Spleen (tissue), 11 donors: ENCODE measurements around the gene RGMB. TPM values are rescaled to one million over a fixed set of nuclear protein-coding genes. Genes with fewer than 3 reads are reported as not detected.

Experiments
- DNase-seq: peaks from one replicate; pipeline ENCODE4 v3.0.0-alpha.2; 2020
- H3K27ac ChIP-seq, 8 donors: fragments of 200-600 bp; sonication (generic) in 7 of 8; 1 replicate in 4 of 8; 2 replicates in 4 of 8; pipeline versions ENCODE4 v1.5.0 to v1.8.0; 2016 to 2021; ENCODE audit warnings: inconsistent platforms in 4 of 8, mild to moderate bottlenecking in 4 of 8, moderate library complexity in 1 of 8
- H3K27me3 ChIP-seq, 7 donors: fragments of 200-600 bp; sonication (generic) in 6 of 7; replicated peaks in 1 of 7; 1 replicate in 4 of 7; 2 replicates in 3 of 7; pipeline versions ENCODE4 v1.5.0 to v1.8.0; 2016 to 2021; ENCODE audit warnings: inconsistent platforms in 3 of 7, mild to moderate bottlenecking in 1 of 7
- H3K36me3 ChIP-seq, 6 donors: fragments of 200-600 bp; sonication (generic) in 5 of 6; 1 replicate in 4 of 6; 2 replicates in 2 of 6; pipeline versions ENCODE4 v1.5.0 to v1.8.0; 2016 to 2021; ENCODE audit warnings: inconsistent platforms in 2 of 6
- H3K4me1 ChIP-seq, 6 donors: fragments of 200-600 bp; sonication (generic) in 5 of 6; 1 replicate in 3 of 6; 2 replicates in 3 of 6; pipeline versions ENCODE4 v1.5.0 to v1.8.0; 2016 to 2021; ENCODE audit warnings: inconsistent platforms in 3 of 6
- H3K4me3 ChIP-seq, 8 donors: fragments of 200-600 bp; sonication (generic) in 7 of 8; 1 replicate in 4 of 8; 2 replicates in 4 of 8; pipeline versions ENCODE4 v1.5.0 to v1.8.0; 2016 to 2021; ENCODE audit warnings: inconsistent platforms in 4 of 8, mild to moderate bottlenecking in 4 of 8, moderate library complexity in 2 of 8
- H3K9me3 ChIP-seq, 8 donors: fragments of 200-600 bp; sonication (generic) in 7 of 8; 1 replicate in 4 of 8; 2 replicates in 4 of 8; pipeline versions ENCODE4 v1.5.0 to v1.8.0; 2016 to 2021; ENCODE audit warnings: inconsistent platforms in 4 of 8
- CTCF ChIP-seq, 11 experiments: fragments of 200-600 bp in 7 of 11; fragments of 450-650 bp in 4 of 11; sonication (generic) in 4 of 11; IDR thresholded peaks in 8 of 11; conservative IDR thresholded peaks in 3 of 11; 1 replicate in 7 of 11; 2 replicates in 4 of 11; pipeline versions ENCODE4 v1.4.0 to v1.8.0; 2016 to 2021; ENCODE audit warnings: antibody characterized with exemption in 11 of 11, inconsistent platforms in 4 of 11, mild to moderate bottlenecking in 1 of 11
- POLR2A ChIP-seq, 3 donors: fragments of 450-650 bp; IDR thresholded peaks; one replicate each; pipeline ENCODE4 v1.5.1; 2017; ENCODE audit warnings: antibody characterized with exemption in 3 of 3, mild to moderate bottlenecking in 1 of 3
- POLR2AphosphoS5 ChIP-seq, 3 donors: sonication (generic); formaldehyde crosslinking; IDR thresholded peaks; one replicate each; pipeline ENCODE4 v1.5.1; 2017; ENCODE audit warnings: antibody characterized with exemption in 3 of 3
- WGBS, 5 donors: extraction: QIAGEN DNeasy Blood & Tissue Kit in 3 of 5; methylation state at CpG; one replicate each; pipeline versions ENCODE4 v1.1.5 to v1.1.7; 2013 to 2018; 5-methylcytosine and 5-hydroxymethylcytosine counted together
- intact Hi-C: fragments of 100-400 bp; cut with DNase I; formaldehyde crosslinking; loops from one replicate; pipeline ENCODE4 v1.15.0; 2023; ENCODE audit warnings: low total_unique reads
- polyA plus RNA-seq, 3 donors: library from polyadenylated mRNA; stranded (reverse); fragments of 200-250 nt; gene quantifications; one replicate each; pipeline ENCODE4 v1.2.1, GENCODE V29; 2013
- total RNA-seq, 7 donors: library from RNA; depleted of rRNA in 3 of 7; stranded (reverse); fragments of >200 nt in 3 of 7; fragmentation: NEBNext Ultra II Directional in 4 of 7; extraction: Animal tissue kit (Norgen Biotek cat#: 25700) in 4 of 7; gene quantifications; one replicate each; pipeline versions ENCODE4 v1.1.0 to v1.2.1, GENCODE V29; 2016 to 2021
- donor health status: healthy with polysubstance abuse.
- donor health status: DM: no; HTN: no; CAD: no; lungs with moderate emphysema.
- donor health status: DM: no; HTN: no; CAD: no.
- donor health status: Bipolar disorder and iron deficiency.
- donor health status: healthy.
- donor health status: DM: no; HTN: no; CAD: no.
- donor health status: DM: yes; HTN: yes; CAD: no.

The RGMB gene
- total and polyA plus RNA-seq, 10 donors, result 2.1 to 22.9 (median 14.5) TPM

DNA sequence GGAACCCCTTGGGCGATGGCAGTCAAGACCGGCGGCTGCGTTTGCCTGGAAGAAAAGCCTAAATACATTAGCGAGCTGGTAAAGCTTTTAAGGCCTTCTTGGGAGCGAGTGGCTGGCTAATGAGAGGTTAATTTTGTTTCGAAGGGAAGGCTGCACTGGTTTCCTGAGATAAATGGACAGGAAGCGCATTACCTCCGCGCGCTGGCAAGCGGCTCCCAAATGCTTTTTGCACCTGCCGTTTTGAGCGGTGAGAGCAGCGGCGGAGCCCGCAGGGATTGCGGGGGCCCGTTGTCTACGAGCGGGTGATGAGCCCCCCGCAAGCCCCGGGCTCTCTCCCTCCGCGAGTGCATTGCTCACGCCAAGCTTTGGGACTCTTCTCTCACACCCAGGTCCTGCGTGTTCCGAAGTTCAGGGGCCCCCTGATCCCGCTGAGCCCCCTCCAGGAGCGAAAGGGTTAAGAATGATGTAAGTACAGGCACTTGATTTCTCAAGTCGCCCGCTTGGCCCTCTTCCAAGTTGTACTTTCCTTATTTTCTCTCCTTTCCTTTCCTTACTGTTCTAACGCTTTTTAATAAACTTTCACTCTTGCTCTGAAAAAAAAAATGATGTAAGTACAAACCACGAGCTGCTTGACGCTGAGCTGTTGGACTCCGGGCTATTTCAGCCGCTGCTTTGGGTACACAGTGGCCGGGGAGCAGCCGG is 3.1 kb upstream of the RGMB start:
- H3K4me3 ChIP-seq, result peak overlapping the region; percentile 45 to 80 (median 60)
- H3K4me1 ChIP-seq, result peaks cover 20 to 78% (median 62%) of the 10 kb centered on the region in 6 donors
- H3K9me3 ChIP-seq, result no peaks in the 10 kb centered on the region
- H3K36me3 ChIP-seq, result no peaks in the 10 kb centered on the region
- peak overlapping the region in 7 of 8 donors; percentile 23 to 73 (median 64) for H3K27ac ChIP-seq
- DNase-seq, result peak; percentile 78
- WGBS, 5 donors, result 0 to 3% (median 0%) methylated on average over 32 to 39 of the region's 39 CpGs
- intact Hi-C loops, result no loop called here
- no peak for TF ChIP-seq POLR2AphosphoS5 (IDR thresholded peaks at IDR 0.05)
- H3K27me3 ChIP-seq, result peaks cover 0 to 90% (median 12%) of the 10 kb centered on the region in 7 donors

- peak overlapping the region; percentile 45 to 80 (median 60) for H3K4me3 ChIP-seq
- no peaks in the 10 kb centered on the region for H3K36me3 ChIP-seq
- peaks cover 26 to 83% (median 67%) of the 10 kb centered on the region in 6 donors for H3K4me1 ChIP-seq
- intact Hi-C loops, result no loop called here
- 0 to 1% (median 1%) methylated on average over 6 of the region's 6 CpGs for WGBS, 5 donors
- H3K27ac ChIP-seq, result peak overlapping the region in 7 of 8 donors; percentile 23 to 73 (median 64)
- no peak for DNase-seq
- H3K27me3 ChIP-seq, result peaks cover 0 to 90% (median 12%) of the 10 kb centered on the region in 7 donors
- H3K9me3 ChIP-seq, result no peaks in the 10 kb centered on the region
- TF ChIP-seq CTCF (IDR thresholded peaks at IDR 0.05 in 8 of 11, conservative IDR thresholded peaks at IDR 0.05 in 3 of 11) (no peak), POLR2AphosphoS5 (IDR thresholded peaks at IDR 0.05) (no peak), POLR2A (IDR thresholded peaks at IDR 0.05) (no peak)
Observed at GRCh38 chr5:98770911-98771322, 2.5 kb upstream of the RGMB start.

DNA sequence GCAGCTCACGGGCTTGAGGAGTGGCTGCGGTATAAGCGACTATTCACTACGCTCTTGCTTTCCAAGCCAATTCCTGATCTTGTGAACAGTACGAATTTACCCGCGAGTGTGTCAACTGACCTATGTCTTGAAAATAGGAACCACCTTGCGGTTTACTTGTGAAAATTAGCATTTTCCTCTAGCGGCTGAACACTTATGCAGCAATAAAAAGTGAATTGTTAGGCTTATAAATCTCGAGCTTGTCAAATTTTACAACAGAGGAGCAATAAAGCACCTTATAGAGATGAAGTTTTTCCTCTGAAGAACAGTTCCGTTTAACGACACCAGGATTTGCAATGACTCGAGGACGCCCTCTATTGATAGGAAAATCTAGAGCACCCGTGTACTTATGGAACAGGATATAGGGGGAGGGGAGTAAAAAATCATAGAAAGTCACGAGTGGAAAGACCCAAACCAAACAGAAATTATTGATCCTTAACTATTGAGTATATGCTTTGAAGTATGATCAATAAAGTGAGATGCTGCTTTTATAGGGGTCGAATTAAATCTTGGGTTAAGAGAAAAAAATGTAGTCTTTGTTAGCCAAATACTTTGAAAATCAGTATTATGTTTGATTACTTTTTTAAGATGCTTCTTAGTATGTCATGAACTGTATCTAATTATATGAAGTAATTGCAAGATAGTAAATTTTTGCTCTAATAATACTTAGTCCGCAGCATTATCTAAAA is 1.9 kb upstream of the RGMB start:
- H3K4me1 ChIP-seq, result peaks cover 28 to 89% (median 74%) of the 10 kb centered on the region in 6 donors
- no peak for DNase-seq
- peaks cover 0 to 89% (median 12%) of the 10 kb centered on the region in 7 donors for H3K27me3 ChIP-seq
- no peaks in the 10 kb centered on the region for H3K36me3 ChIP-seq
- H3K4me3 ChIP-seq, result peak overlapping the region; percentile 45 to 80 (median 60)
- H3K27ac ChIP-seq, result peak overlapping the region in 7 of 8 donors; percentile 23 to 73 (median 64)
- TF ChIP-seq CTCF (IDR thresholded peaks at IDR 0.05 in 8 of 11, conservative IDR thresholded peaks at IDR 0.05 in 3 of 11), result peak; percentile 52 to 86 (median 81)
- no peak for TF ChIP-seq POLR2AphosphoS5 (IDR thresholded peaks at IDR 0.05)
- WGBS, 5 donors, result 3 to 4% (median 3%) methylated on average over 18 of the region's 18 CpGs
- intact Hi-C loops, result no loop called here
- no peaks in the 10 kb centered on the region for H3K9me3 ChIP-seq

- Histone ChIP-seq H3K9me3 (no peaks in the 10 kb centered on the region), H3K4me1 (peaks cover 28 to 93% (median 77%) of the 10 kb centered on the region in 6 donors), H3K36me3 (no peaks in the 10 kb centered on the region), H3K4me3 (peak overlapping the region; percentile 61 to 95 (median 81)), H3K27me3 (peaks cover 0 to 88% (median 12%) of the 10 kb centered on the region in 7 donors), H3K27ac (peak overlapping the region; percentile 59 to 95 (median 92))
- 12 to 17% (median 14%) methylated on average over 34 of the region's 34 CpGs for WGBS, 5 donors
- intact Hi-C loops, result no loop called here
- no peak for TF ChIP-seq POLR2AphosphoS5 (IDR thresholded peaks at IDR 0.05)
- no peak for TF ChIP-seq CTCF (IDR thresholded peaks at IDR 0.05 in 8 of 11, conservative IDR thresholded peaks at IDR 0.05 in 3 of 11)
- no peak for TF ChIP-seq POLR2A (IDR thresholded peaks at IDR 0.05)
- peak; percentile 90 for DNase-seq
Observed at GRCh38 chr5:98772415-98773213, 849 bp upstream of the RGMB start.
